Neural cell (in vitro differentiated cells): Measurements from ENCODE around the gene CEMIP. TPM values are rescaled to one million over a fixed set of nuclear protein-coding genes. Genes with fewer than 3 reads are reported as not detected.

Source experiments
- H2AFZ ChIP-seq: fragments of 200-600, 300-800 bp; sonication (generic), shearing (Covaris generic); 2 replicates; pipeline ENCODE4 v1.6.0; 2014; ENCODE audit warnings: low read depth, mild to moderate bottlenecking, antibody characterized with exemption, low read length, moderate library complexity
- H3F3A ChIP-seq: fragments of 200-600 bp; shearing (Covaris generic); 2 replicates; pipeline ENCODE4 v1.6.1; 2016; ENCODE audit warnings: mild to moderate bottlenecking, moderate library complexity, mixed read lengths, antibody characterized with exemption, low read length; ENCODE audit not compliant: insufficient read depth, poor library complexity, severe bottlenecking
- H3K27ac ChIP-seq: fragments of 200-600, 300-800 bp; sonication (generic), shearing (Covaris generic); 2 replicates; pipeline ENCODE4 v1.5.1; 2014; ENCODE audit warnings: mild to moderate bottlenecking, low read length, moderate library complexity
- H3K27me3 ChIP-seq: fragments of 300-800, 200-600 bp; sonication (generic), shearing (Covaris generic); 2 replicates; pipeline ENCODE4 v1.6.0; 2014; ENCODE audit warnings: mild to moderate bottlenecking, low read depth, low read length, moderate library complexity; ENCODE audit not compliant: insufficient read depth
- H3K36me3 ChIP-seq: fragments of 300-800, 200-600 bp; sonication (generic), shearing (Covaris generic); 2 replicates; pipeline ENCODE4 v1.5.1; 2014; ENCODE audit warnings: mild to moderate bottlenecking, antibody characterized with exemption, low read length, moderate library complexity; ENCODE audit not compliant: insufficient read depth
- H3K4me2 ChIP-seq: fragments of 300-800, 200-600 bp; sonication (generic), shearing (Covaris generic); 2 replicates; pipeline ENCODE4 v1.6.0; 2014; ENCODE audit warnings: mild to moderate bottlenecking, low read length
- H3K4me3 ChIP-seq: fragments of 300-800, 200-600 bp; sonication (generic), shearing (Covaris generic); 2 replicates; pipeline ENCODE4 v1.5.1; 2014; ENCODE audit warnings: mild to moderate bottlenecking, low read length, moderate library complexity
- H3K79me2 ChIP-seq: fragments of 200-600 bp; shearing (Covaris generic); replicated peaks from 2 replicates; pipeline ENCODE4 v1.6.0; 2014; ENCODE audit warnings: mild to moderate bottlenecking, low read length, moderate library complexity; ENCODE audit not compliant: insufficient read depth
- H3K9ac ChIP-seq: fragments of 300-800, 200-600 bp; sonication (generic), shearing (Covaris generic); 2 replicates; pipeline ENCODE4 v1.6.1; 2016; ENCODE audit warnings: mild to moderate bottlenecking, low read length, mixed read lengths
- H3K9me2 ChIP-seq: fragments of 200-600 bp; shearing (Covaris generic); 2 replicates; pipeline ENCODE4 v1.6.1; 2016; ENCODE audit warnings: mild to moderate bottlenecking, low read length, mixed read lengths; ENCODE audit not compliant: insufficient read depth
- H3K9me3 ChIP-seq: fragments of 200-600, 300-800 bp; sonication (generic), shearing (Covaris generic); 2 replicates; pipeline ENCODE4 v1.6.1; 2016; ENCODE audit warnings: mild to moderate bottlenecking, mixed run types, low read length, moderate library complexity, mixed read lengths
- H4K20me1 ChIP-seq: fragments of 200-600 bp; shearing (Covaris generic); 2 replicates; pipeline ENCODE4 v1.6.1; 2016; ENCODE audit warnings: mild to moderate bottlenecking, mixed run types; ENCODE audit not compliant: insufficient read depth
- CTCF ChIP-seq: fragments of 450-650 bp; IDR thresholded peaks from 2 replicates; pipeline ENCODE4 v1.5.1; 2014; ENCODE audit warnings: antibody characterized with exemption, mild to moderate bottlenecking, moderate library complexity; ENCODE audit not compliant: poor library complexity, severe bottlenecking
- EP300 ChIP-seq: fragments of 450-650 bp; conservative IDR thresholded peaks from 2 replicates; pipeline ENCODE4 v1.6.1; 2014; ENCODE audit warnings: antibody characterized with exemption, mild to moderate bottlenecking, moderate library complexity; ENCODE audit not compliant: poor library complexity, severe bottlenecking
- EZH2 ChIP-seq: fragments of 200-600, 300-800 bp; shearing (Covaris generic), sonication (generic); IDR thresholded peaks from 2 replicates; pipeline ENCODE4 v1.6.1; 2014; ENCODE audit warnings: antibody characterized with exemption, low read length, borderline replicate concordance, mild to moderate bottlenecking; ENCODE audit not compliant: insufficient read depth, poor library complexity, severe bottlenecking
- MXI1 ChIP-seq: fragments of 450-650 bp; conservative IDR thresholded peaks from 2 replicates; pipeline ENCODE4 v1.6.1; 2014; ENCODE audit warnings: antibody characterized with exemption, mild to moderate bottlenecking; ENCODE audit not compliant: poor library complexity, severe bottlenecking
- POLR2AphosphoS5 ChIP-seq: IDR thresholded peaks from 2 replicates; pipeline ENCODE4 v1.6.1; 2012
- RAD21 ChIP-seq: fragments of 450-650 bp; conservative IDR thresholded peaks from 2 replicates; pipeline ENCODE4 v1.6.1; 2014; ENCODE audit warnings: antibody characterized with exemption, mild to moderate bottlenecking, moderate library complexity
- REST ChIP-seq: IDR thresholded peaks from 2 replicates; pipeline ENCODE4 v1.6.1; 2012; ENCODE audit warnings: borderline replicate concordance
- SMC3 ChIP-seq: fragments of 450-650 bp; conservative IDR thresholded peaks from 2 replicates; pipeline ENCODE4 v1.6.1; 2014; ENCODE audit warnings: antibody characterized with exemption, mild to moderate bottlenecking, moderate library complexity; ENCODE audit not compliant: poor library complexity
- TAF1 ChIP-seq: IDR thresholded peaks from 2 replicates; pipeline ENCODE4 v1.6.1; 2012; ENCODE audit warnings: low read depth
- polyA plus RNA-seq: library from polyadenylated mRNA; depleted of rRNA; stranded (reverse); fragments of >200 nt; gene quantifications from 2 replicates; pipeline ENCODE4 v1.2.3, GENCODE V29; 2014

The CEMIP gene
- polyA plus RNA-seq, 1 donor from 2014 or later: 0.04 TPM

GRCh38 chr15:80937718-80938117 is 158.5 kb downstream of the CEMIP start:
- H3F3A ChIP-seq: no peaks in the 10 kb centered on the region
- no peaks in the 10 kb centered on the region for H3K9me2 ChIP-seq
- no peak overlapping the region for H3K27ac ChIP-seq
- H3K27me3 ChIP-seq: no peaks in the 10 kb centered on the region
- H3K9me3 ChIP-seq: no peaks in the 10 kb centered on the region
- H4K20me1 ChIP-seq: no peaks in the 10 kb centered on the region
- H3K36me3 ChIP-seq: no peaks in the 10 kb centered on the region
- no peak overlapping the region for H3K4me3 ChIP-seq
- H2AFZ ChIP-seq: no peak overlapping the region
- no peaks in the 10 kb centered on the region for H3K79me2 ChIP-seq
- no peak overlapping the region for H3K4me2 ChIP-seq
- H3K9ac ChIP-seq: no peak overlapping the region
- no peak for TF ChIP-seq EZH2
- TF ChIP-seq TAF1: no peak
- TF ChIP-seq EP300: no peak
- no peak for TF ChIP-seq SMC3
- TF ChIP-seq POLR2AphosphoS5: no peak
- no peak for TF ChIP-seq MXI1
- no peak for TF ChIP-seq RAD21
- no peak for TF ChIP-seq CTCF
- no peak for TF ChIP-seq REST

DNA sequence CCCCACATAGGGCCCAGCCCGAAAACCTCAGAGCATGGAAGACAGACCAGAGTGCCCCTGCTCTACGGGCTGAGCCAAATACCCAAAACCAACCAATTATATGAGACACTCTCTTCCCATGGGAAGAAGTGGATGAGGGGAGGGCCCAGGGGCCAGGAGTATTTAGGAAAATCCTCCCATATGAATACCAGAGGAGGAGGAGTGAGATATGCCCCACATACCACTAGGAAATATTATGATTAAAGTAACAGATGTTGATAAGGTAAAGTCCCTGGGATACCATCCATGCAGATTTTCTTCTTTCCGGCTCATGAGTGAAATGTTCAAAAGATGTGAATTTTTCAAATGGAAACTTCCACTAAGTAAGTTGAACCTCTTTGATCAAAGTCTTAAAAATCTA is 160.0 kb downstream of the CEMIP start:
- no peak overlapping the region for H2AFZ ChIP-seq
- no peaks in the 10 kb centered on the region for H3K9me2 ChIP-seq
- no peaks in the 10 kb centered on the region for H3K36me3 ChIP-seq
- H3K27me3 ChIP-seq: no peaks in the 10 kb centered on the region
- H3K4me3 ChIP-seq: no peak overlapping the region
- H3K4me2 ChIP-seq: no peak overlapping the region
- no peaks in the 10 kb centered on the region for H3K79me2 ChIP-seq
- no peaks in the 10 kb centered on the region for H3K9me3 ChIP-seq
- TF ChIP-seq REST (no peak), MXI1 (no peak), TAF1 (no peak), EP300 (no peak), RAD21 (no peak), SMC3 (no peak), POLR2AphosphoS5 (no peak), EZH2 (no peak), CTCF (no peak)
- H3F3A ChIP-seq: no peaks in the 10 kb centered on the region
- H3K27ac ChIP-seq: no peak overlapping the region
- no peak overlapping the region for H3K9ac ChIP-seq
- H4K20me1 ChIP-seq: no peaks in the 10 kb centered on the region
